Memory B cell (primary cell): ENCODE results near the gene SLC66A1.

Experiments used
- ATAC-seq: fragments of 150-1000 bp; cut with Tn5 transposase; 2 replicates; pipeline ENCODE4 v1.10.0; 2021; ENCODE audit warnings: low read depth, mild to moderate bottlenecking, moderate library complexity
- DNase-seq, 2 donors: peaks; one replicate each; pipeline ENCODE4 v3.0.0; 2022; ENCODE audit warnings: low spot score in 2 of 2
- H3K27ac Mint-ChIP-seq: one replicate; pipeline ENCODE4 v1.8.0; 2022; ENCODE audit warnings: mild to moderate bottlenecking, moderate library complexity, mixed read lengths
- H3K27me3 Mint-ChIP-seq: one replicate; pipeline ENCODE4 v1.8.0; 2022; ENCODE audit warnings: mixed read lengths
- H3K36me3 Mint-ChIP-seq: one replicate; pipeline ENCODE4 v1.8.0; 2022; ENCODE audit warnings: mild to moderate bottlenecking, mixed read lengths
- H3K4me1 Mint-ChIP-seq: one replicate; pipeline ENCODE4 v1.8.0; 2022; ENCODE audit warnings: mixed read lengths
- H3K4me3 Mint-ChIP-seq: one replicate; pipeline ENCODE4 v1.8.0; 2022; ENCODE audit warnings: mild to moderate bottlenecking, moderate library complexity, mixed read lengths
- H3K9me3 Mint-ChIP-seq: one replicate; pipeline ENCODE4 v1.8.0; 2022; ENCODE audit warnings: mixed read lengths

The SLC66A1 gene

GRCh38 chr1:19363536-19364152 lies 51.5 kb downstream of the SLC66A1 start:
- H3K4me1 Mint-ChIP-seq, result peaks cover 4% of the 10 kb centered on the region
- H3K36me3 Mint-ChIP-seq, result peaks cover 5% of the 10 kb centered on the region
- H3K27me3 Mint-ChIP-seq, result no peaks in the 10 kb centered on the region
- H3K4me3 Mint-ChIP-seq, result no peak overlapping the region
- ATAC-seq (no peak), DNase-seq (no peak)
- no peaks in the 10 kb centered on the region for H3K9me3 Mint-ChIP-seq
- H3K27ac Mint-ChIP-seq, result no peak overlapping the region

GRCh38 chr1:19365721-19366120 lies 53.6 kb downstream of the SLC66A1 start:
- Mint-ChIP-seq H3K4me3 (no peak overlapping the region), H3K27me3 (no peaks in the 10 kb centered on the region), H3K27ac (no peak overlapping the region), H3K36me3 (peaks cover 5% of the 10 kb centered on the region), H3K4me1 (peaks cover 7% of the 10 kb centered on the region), H3K9me3 (no peaks in the 10 kb centered on the region)
- ATAC-seq, result no peak
- no peak for DNase-seq

GRCh38 chr1:19366599-19367536 lies 54.7 kb downstream of the SLC66A1 start:
- Mint-ChIP-seq H3K9me3 (no peaks in the 10 kb centered on the region), H3K36me3 (peaks cover 5% of the 10 kb centered on the region), H3K27ac (no peak overlapping the region), H3K4me3 (no peak overlapping the region), H3K4me1 (peaks cover 5% of the 10 kb centered on the region), H3K27me3 (no peaks in the 10 kb centered on the region)
- ATAC-seq, result no peak
- no peak for DNase-seq

GRCh38 chr1:19367584-19368041 lies 55.5 kb downstream of the SLC66A1 start:
- peaks cover 5% of the 10 kb centered on the region for H3K36me3 Mint-ChIP-seq

GRCh38 chr1:19368050-19368449 lies 55.9 kb downstream of the SLC66A1 start:
- H3K9me3 Mint-ChIP-seq, result no peaks in the 10 kb centered on the region
- no peak for ATAC-seq
- peaks cover 5% of the 10 kb centered on the region for H3K36me3 Mint-ChIP-seq
- no peaks in the 10 kb centered on the region for H3K27me3 Mint-ChIP-seq
- H3K27ac Mint-ChIP-seq, result no peak overlapping the region
- peaks cover 5% of the 10 kb centered on the region for H3K4me1 Mint-ChIP-seq
- H3K4me3 Mint-ChIP-seq, result no peak overlapping the region
- no peak for DNase-seq

More at GRCh38 chr1:19367584-19368041, 55.5 kb downstream of the SLC66A1 start:
- no peak overlapping the region for H3K27ac Mint-ChIP-seq
- peaks cover 5% of the 10 kb centered on the region for H3K4me1 Mint-ChIP-seq
- H3K27me3 Mint-ChIP-seq, result no peaks in the 10 kb centered on the region
- ATAC-seq (no peak), DNase-seq (no peak)
- H3K4me3 Mint-ChIP-seq, result no peak overlapping the region
- H3K9me3 Mint-ChIP-seq, result no peaks in the 10 kb centered on the region

- H3K36me3 Mint-ChIP-seq, result peaks cover 5% of the 10 kb centered on the region
- H3K27ac Mint-ChIP-seq, result no peak overlapping the region
- ATAC-seq (no peak), DNase-seq (no peak)
- no peaks in the 10 kb centered on the region for H3K27me3 Mint-ChIP-seq
- H3K4me1 Mint-ChIP-seq, result peaks cover 5% of the 10 kb centered on the region
- no peaks in the 10 kb centered on the region for H3K9me3 Mint-ChIP-seq
- no peak overlapping the region for H3K4me3 Mint-ChIP-seq
Observed at GRCh38 chr1:19368964-19369363, 56.8 kb downstream of the SLC66A1 start.

GRCh38 chr1:19369396-19370090 lies 57.4 kb downstream of the SLC66A1 start:
- Mint-ChIP-seq H3K4me1 (peaks cover 3% of the 10 kb centered on the region), H3K4me3 (no peak overlapping the region), H3K27ac (no peak overlapping the region), H3K9me3 (no peaks in the 10 kb centered on the region), H3K27me3 (no peaks in the 10 kb centered on the region), H3K36me3 (peaks cover 4% of the 10 kb centered on the region)
- DNase-seq, result no peak
- no peak for ATAC-seq

GRCh38 chr1:19370453-19371170 lies 58.5 kb downstream of the SLC66A1 start:
- no peak overlapping the region for H3K4me3 Mint-ChIP-seq
- no peaks in the 10 kb centered on the region for H3K9me3 Mint-ChIP-seq
- peaks cover 5% of the 10 kb centered on the region for H3K36me3 Mint-ChIP-seq
- no peaks in the 10 kb centered on the region for H3K27me3 Mint-ChIP-seq
- ATAC-seq (no peak), DNase-seq (no peak)
- H3K27ac Mint-ChIP-seq, result no peak overlapping the region
- H3K4me1 Mint-ChIP-seq, result peaks cover 3% of the 10 kb centered on the region

GRCh38 chr1:19371226-19372135 lies 59.4 kb downstream of the SLC66A1 start:
- no peak overlapping the region for H3K27ac Mint-ChIP-seq
- ATAC-seq (no peak), DNase-seq (no peak)
- H3K36me3 Mint-ChIP-seq, result peaks cover 9% of the 10 kb centered on the region
- no peak overlapping the region for H3K4me3 Mint-ChIP-seq
- H3K4me1 Mint-ChIP-seq, result peaks cover 3% of the 10 kb centered on the region
- no peaks in the 10 kb centered on the region for H3K27me3 Mint-ChIP-seq
- H3K9me3 Mint-ChIP-seq, result no peaks in the 10 kb centered on the region

GRCh38 chr1:19372136-19372514 lies 60.0 kb downstream of the SLC66A1 start:
- Mint-ChIP-seq H3K4me1 (peaks cover 3% of the 10 kb centered on the region), H3K4me3 (no peak overlapping the region), H3K9me3 (no peaks in the 10 kb centered on the region), H3K27ac (no peak overlapping the region), H3K36me3 (peaks cover 9% of the 10 kb centered on the region), H3K27me3 (no peaks in the 10 kb centered on the region)
- DNase-seq (no peak), ATAC-seq (no peak)

- ATAC-seq (no peak), DNase-seq (no peak)
- no peak overlapping the region for H3K4me3 Mint-ChIP-seq
- H3K4me1 Mint-ChIP-seq, result peaks cover 3% of the 10 kb centered on the region
- no peaks in the 10 kb centered on the region for H3K9me3 Mint-ChIP-seq
- H3K27ac Mint-ChIP-seq, result no peak overlapping the region
- no peaks in the 10 kb centered on the region for H3K27me3 Mint-ChIP-seq
- H3K36me3 Mint-ChIP-seq, result peaks cover 11% of the 10 kb centered on the region
Observed at GRCh38 chr1:19372602-19373001, 60.5 kb downstream of the SLC66A1 start.

- ATAC-seq (no peak), DNase-seq (no peak)
- Mint-ChIP-seq H3K9me3 (no peaks in the 10 kb centered on the region), H3K4me1 (peaks cover 3% of the 10 kb centered on the region), H3K27ac (no peak overlapping the region), H3K36me3 (peaks cover 17% of the 10 kb centered on the region), H3K27me3 (no peaks in the 10 kb centered on the region), H3K4me3 (no peak overlapping the region)
Observed at GRCh38 chr1:19373211-19374082, 61.3 kb downstream of the SLC66A1 start.
